Activated CD4-positive, alpha-beta T cell treated with anti-CD3 and anti-CD28 coated beads, Interleukin-2, amount 50 U/mL, for 1 hour (primary cell): ENCODE data around the gene LMAN2L.

Experiments
- DNase-seq: peaks from one replicate; pipeline ENCODE4 v3.0.0-alpha.2; 2020

Gene LMAN2L

GRCh38 chr2:96702098-96702785, 37.6 kb downstream of the LMAN2L start:
- DNase-seq, result no peak

GRCh38 chr2:96701636-96702035, 38.2 kb downstream of the LMAN2L start:
- DNase-seq, result no peak

- no peak for DNase-seq
Measured at GRCh38 chr2:96700086-96700485, 39.8 kb downstream of the LMAN2L start.

- no peak for DNase-seq
Measured at GRCh38 chr2:96699621-96700020, 40.2 kb downstream of the LMAN2L start.

- DNase-seq, result no peak
Measured at GRCh38 chr2:96699021-96699420, 40.8 kb downstream of the LMAN2L start.

GRCh38 chr2:96698221-96698861, 41.5 kb downstream of the LMAN2L start:
- no peak for DNase-seq

GRCh38 chr2:96697476-96697875, 42.4 kb downstream of the LMAN2L start:
- DNase-seq, result no peak

GRCh38 chr2:96695602-96696001, 44.3 kb downstream of the LMAN2L start:
- no peak for DNase-seq

GRCh38 chr2:96694816-96695455, 44.9 kb downstream of the LMAN2L start:
- no peak for DNase-seq

- no peak for DNase-seq
Measured at GRCh38 chr2:96694279-96694678, 45.6 kb downstream of the LMAN2L start.

- no peak for DNase-seq
Measured at GRCh38 chr2:96693286-96694200, 46.3 kb downstream of the LMAN2L start.

GRCh38 chr2:96692094-96692971, 47.5 kb downstream of the LMAN2L start:
- no peak for DNase-seq

GRCh38 chr2:96691022-96691612, 48.7 kb downstream of the LMAN2L start:
- no peak for DNase-seq

GRCh38 chr2:96690306-96691021, 49.4 kb downstream of the LMAN2L start:
- DNase-seq, result no peak

- no peak for DNase-seq
Measured at GRCh38 chr2:96689431-96689991, 50.4 kb downstream of the LMAN2L start.

GRCh38 chr2:96688649-96689430, 51.0 kb downstream of the LMAN2L start:
- no peak for DNase-seq

GRCh38 chr2:96687711-96688640, 51.9 kb downstream of the LMAN2L start:
- no peak for DNase-seq

- DNase-seq, result no peak
Measured at GRCh38 chr2:96687266-96687665, 52.6 kb downstream of the LMAN2L start.
